ENCODE data around the gene SP4. TPM values are rescaled to one million over a fixed set of nuclear protein-coding genes. Genes with fewer than 3 reads are reported as not detected.

The SP4 gene
- total RNA-seq, 4 donors from 2014 or later: 3.6 to 10.6 (median 5.9) TPM

- DNase-seq (ENCODE audit: low spot score) (no peak), ATAC-seq (ENCODE audit: low FRiP score) (no peak)
- no peak for TF ChIP-seq CTCF (IDR thresholded peaks at IDR 0.05)
Observed at GRCh38 chr7:21443149-21443841, 15.4 kb downstream of the SP4 start.

- no peak for ATAC-seq (ENCODE audit: low FRiP score)
- no peak for TF ChIP-seq CTCF (IDR thresholded peaks at IDR 0.05)
Observed at GRCh38 chr7:21448974-21449373, 21.1 kb downstream of the SP4 start.

GRCh38 chr7:21450076-21450475, 22.2 kb downstream of the SP4 start:
- ATAC-seq (ENCODE audit: low FRiP score) (no peak), DNase-seq (ENCODE audit: low spot score) (no peak)
- no peak for TF ChIP-seq CTCF (IDR thresholded peaks at IDR 0.05)

More at GRCh38 chr7:21448974-21449373, 21.1 kb downstream of the SP4 start:
- DNase-seq (ENCODE audit: low spot score): no peak

GRCh38 chr7:21450941-21451340, 23.1 kb downstream of the SP4 start:
- no peak for TF ChIP-seq CTCF (IDR thresholded peaks at IDR 0.05)
- DNase-seq (ENCODE audit: low spot score) (no peak), ATAC-seq (ENCODE audit: low FRiP score) (no peak)

- no peak for TF ChIP-seq CTCF (IDR thresholded peaks at IDR 0.05)
- ATAC-seq (ENCODE audit: low FRiP score) (no peak), DNase-seq (ENCODE audit: low spot score) (no peak)
Observed at GRCh38 chr7:21454182-21454581, 26.3 kb downstream of the SP4 start.

GRCh38 chr7:21454906-21455305, 27.0 kb downstream of the SP4 start:
- no peak for TF ChIP-seq CTCF (IDR thresholded peaks at IDR 0.05)
- DNase-seq (ENCODE audit: low spot score) (no peak), ATAC-seq (ENCODE audit: low FRiP score) (no peak)

- no peak for DNase-seq (ENCODE audit: low spot score)
- no peak for ATAC-seq (ENCODE audit: low FRiP score)
- no peak for TF ChIP-seq CTCF (IDR thresholded peaks at IDR 0.05)
Observed at GRCh38 chr7:21461282-21461681, 33.4 kb downstream of the SP4 start.
